HG03521 (cell line): ENCODE data around the gene LPP.

Source experiments
- ATAC-seq: cut with Tn5 transposase; IDR thresholded peaks from one replicate; pipeline ENCODE4 v1.9.1; 2021; ENCODE audit warnings: mild to moderate bottlenecking, moderate library complexity; ENCODE audit not compliant: unreplicated experiment

Gene LPP

DNA sequence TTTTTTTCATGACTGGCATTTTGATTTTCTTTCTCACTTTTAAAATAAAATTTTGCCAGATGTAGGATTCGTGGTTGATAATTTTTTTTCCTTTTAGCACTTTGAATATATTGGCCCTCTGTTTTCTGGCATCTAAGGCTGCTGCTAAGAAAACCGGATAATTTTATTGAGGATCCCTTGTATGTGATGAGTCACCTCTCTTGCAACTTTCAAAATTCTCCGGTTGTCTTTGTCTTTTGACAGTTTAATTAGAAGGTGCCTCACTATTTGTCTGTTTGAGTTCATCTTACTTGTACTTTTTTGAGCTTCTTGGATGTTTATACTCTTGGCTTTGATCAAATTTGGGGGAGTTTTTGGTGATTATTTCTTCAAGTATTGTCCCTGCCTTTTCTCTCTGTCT lies 349.7 kb downstream of the LPP start:
- ATAC-seq, result no peak

DNA sequence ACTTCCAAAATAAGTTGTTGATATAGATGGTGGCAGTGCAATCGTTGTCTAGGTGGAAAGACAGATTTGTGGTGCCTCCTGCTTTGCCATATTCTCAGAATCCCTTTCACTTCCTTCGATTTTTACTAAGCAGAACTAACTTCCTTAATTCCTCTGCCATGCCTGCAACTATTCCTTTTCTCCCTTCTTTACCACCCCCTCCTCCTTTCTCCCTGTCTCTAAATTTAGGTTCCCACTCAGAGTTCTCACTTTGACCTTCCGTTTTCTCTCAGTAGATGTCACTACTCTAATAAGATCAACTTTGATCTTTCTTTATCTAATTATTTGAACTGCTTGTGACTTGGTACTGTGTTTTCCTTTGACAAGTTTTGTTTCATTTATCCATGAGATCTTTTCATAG lies 351.2 kb downstream of the LPP start:
- ATAC-seq, result no peak

DNA sequence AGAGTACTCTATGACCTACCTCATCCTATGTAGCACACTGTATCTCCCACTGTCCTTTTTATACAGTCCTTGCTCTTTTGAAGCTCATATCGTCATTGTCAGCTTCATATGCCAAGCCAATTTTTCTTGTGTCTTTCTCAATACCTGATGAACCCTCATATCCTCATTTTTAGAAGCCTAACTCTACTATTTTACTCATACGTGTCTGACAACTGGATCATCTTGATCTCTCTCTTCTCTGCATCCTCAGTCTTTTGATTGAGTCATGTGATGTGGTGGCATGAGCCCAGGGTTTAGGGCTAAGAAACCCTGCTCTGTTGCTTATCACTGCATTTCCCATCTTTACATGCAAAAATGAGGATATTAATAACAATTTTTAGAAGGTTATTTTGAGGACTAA lies 352.0 kb downstream of the LPP start:
- ATAC-seq, result no peak

- no peak for ATAC-seq
Measured at GRCh38 chr3:188506446-188506845, 352.5 kb downstream of the LPP start.

DNA sequence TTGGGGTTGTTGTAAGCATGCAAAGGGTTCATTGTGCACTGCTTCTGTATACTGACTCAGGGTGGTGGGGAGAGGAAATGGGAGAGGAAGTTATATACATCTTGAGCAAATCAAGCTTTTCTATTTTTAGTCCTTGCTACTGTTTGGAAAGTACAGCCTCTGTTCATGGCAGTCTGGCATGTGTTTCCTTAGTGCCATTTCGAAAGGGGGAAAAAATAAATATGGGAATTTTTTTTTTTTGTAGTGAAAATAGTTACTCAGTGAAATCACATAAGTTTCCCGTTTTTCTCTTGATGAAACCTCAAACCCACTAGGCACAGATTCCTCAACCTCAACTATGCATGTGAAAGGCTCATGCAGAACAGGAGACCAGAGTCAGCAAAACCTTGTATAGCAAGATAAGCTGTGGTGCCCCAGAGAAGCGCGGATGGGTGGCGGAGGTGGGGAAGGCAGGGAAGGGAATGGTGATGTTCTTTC lies 353.3 kb downstream of the LPP start:
- no peak for ATAC-seq

- ATAC-seq, result no peak
Measured at GRCh38 chr3:188508454-188508853, 354.5 kb downstream of the LPP start.

DNA sequence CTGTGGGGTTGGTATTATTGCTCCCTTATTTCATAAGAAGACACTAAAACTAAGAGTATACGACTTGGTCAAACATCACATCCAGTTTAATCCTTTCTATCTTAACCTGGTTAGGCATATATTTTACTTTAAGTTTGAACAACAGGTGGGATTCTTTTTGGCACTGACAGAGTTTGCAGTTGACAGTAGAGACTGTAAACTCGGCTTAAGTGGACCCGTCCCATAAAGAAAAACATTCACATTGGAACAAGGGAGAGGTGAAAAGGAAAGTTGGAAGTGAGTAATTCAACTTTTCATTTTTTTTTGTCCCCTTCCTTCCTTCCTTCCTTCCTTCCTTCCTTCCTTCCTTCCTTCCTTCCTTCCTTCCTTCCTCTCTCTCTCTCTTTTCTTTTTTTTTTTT lies 355.4 kb downstream of the LPP start:
- ATAC-seq, result no peak

GRCh38 chr3:188510366-188510765 lies 356.4 kb downstream of the LPP start:
- no peak for ATAC-seq

- ATAC-seq, result no peak
Measured at GRCh38 chr3:188513662-188514328, 359.8 kb downstream of the LPP start.

DNA sequence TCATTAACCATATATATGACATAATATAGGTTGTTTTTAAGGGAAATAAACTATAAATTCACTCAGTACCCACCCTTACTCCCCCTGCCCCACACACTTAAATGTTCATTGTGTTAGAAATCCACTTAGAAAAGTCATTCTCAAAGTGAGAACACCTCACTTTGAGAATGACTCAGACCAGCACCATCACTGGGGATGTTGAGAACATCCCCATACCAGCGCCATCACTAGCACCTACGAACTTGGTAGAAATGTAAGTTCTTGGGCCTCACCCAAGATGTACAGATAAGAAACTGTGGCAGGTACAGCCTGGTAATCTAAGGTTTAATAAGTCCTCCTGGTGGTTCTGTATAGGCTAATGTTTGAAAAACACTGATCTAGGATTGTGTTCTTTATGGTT lies 362.6 kb downstream of the LPP start:
- ATAC-seq, result no peak

- ATAC-seq, result no peak
Measured at GRCh38 chr3:188518416-188518815, 364.5 kb downstream of the LPP start.

DNA sequence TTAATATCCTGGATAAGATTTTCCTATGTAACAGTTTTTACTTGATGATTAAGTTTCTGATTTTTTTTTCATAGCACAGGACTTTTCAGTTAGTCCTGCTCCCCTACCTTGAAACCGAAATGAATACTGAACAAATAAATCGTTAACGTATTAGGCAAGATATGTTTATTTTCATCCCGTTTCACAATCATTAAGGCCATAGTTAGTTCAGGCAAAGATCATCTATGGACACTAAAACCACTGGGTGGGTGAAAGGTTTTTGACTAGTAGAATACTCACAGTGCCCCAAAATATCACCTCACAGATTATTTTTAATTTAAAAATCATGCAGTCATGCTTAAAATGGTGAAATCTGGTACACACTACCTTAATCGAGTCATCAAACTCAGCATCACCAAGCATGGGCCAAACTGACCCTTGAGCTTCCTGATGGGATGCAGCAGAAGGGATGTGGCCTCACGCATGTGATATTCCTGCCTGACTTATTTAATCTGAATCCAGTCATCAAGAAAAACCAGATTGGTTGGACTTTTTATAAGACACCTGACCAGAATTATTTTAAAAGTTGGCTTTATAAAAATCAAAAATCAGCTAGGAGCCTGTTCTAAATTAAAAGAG lies 365.0 kb downstream of the LPP start:
- no peak for ATAC-seq

DNA sequence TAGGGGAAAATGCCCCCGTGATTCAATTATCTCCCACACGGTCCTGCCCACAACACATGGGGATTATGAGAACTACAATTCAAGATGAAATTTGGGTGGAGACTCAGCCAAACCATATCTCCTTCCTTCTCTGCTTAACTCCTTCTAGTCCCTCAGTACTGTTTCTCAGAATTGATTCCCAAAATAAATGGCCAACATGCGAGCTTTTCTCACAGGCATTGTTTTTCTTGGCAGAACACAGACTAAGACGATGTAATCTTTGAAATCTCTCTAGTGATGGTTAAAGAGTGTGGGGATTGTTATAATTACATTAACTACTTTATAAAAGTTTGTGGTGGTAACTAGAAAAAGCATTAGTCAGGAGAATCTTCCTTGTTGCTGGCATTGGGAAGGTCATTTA lies 366.5 kb downstream of the LPP start:
- ATAC-seq, result no peak

- no peak for ATAC-seq
Measured at GRCh38 chr3:188522115-188522514, 368.2 kb downstream of the LPP start.

GRCh38 chr3:188523291-188523690 lies 369.3 kb downstream of the LPP start:
- ATAC-seq, result no peak

- no peak for ATAC-seq
Measured at GRCh38 chr3:188524052-188524451, 370.1 kb downstream of the LPP start.

DNA sequence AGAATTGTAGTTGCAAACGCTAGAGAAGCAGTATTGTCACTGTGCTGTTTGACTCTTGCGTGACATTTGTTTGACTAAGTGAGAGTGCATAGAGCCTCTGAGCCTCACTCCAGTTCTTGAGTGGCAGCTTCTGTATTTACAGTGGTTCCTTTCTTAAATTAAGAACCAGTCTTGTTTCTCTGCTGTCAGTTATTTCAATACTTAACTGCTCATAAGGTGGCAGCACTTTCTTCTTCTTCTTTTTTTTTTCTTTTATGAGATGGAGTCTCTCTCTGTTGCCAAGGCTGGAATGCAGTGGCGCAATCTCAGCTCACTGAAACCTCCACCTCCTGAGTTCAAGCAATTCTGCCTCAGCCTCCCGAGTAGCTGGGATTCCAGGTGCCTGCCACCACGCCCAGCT lies 372.1 kb downstream of the LPP start:
- ATAC-seq, result no peak

DNA sequence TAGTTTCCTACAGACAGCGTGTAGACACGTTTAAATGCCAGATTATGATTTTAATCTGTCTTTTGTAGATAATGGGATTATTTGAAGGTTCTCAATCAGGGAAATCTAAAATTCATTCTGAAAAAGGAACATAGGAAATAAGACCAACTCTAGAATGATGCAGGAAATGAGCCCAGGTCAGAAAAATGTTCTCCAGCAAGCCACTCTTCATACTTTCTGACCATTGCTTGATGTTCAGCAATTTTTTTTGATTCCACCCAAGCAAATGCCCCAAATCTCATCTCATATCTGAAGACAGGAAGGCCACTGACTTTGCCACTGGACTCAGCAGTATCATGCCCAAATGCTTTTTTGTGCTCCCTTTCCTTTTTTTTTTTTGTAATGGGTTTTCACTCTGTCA lies 373.4 kb downstream of the LPP start:
- ATAC-seq, result no peak

- no peak for ATAC-seq
Measured at GRCh38 chr3:188528396-188528795, 374.4 kb downstream of the LPP start.

GRCh38 chr3:188529228-188529627 lies 375.3 kb downstream of the LPP start:
- ATAC-seq, result no peak

- ATAC-seq, result no peak
Measured at GRCh38 chr3:188530226-188530625, 376.3 kb downstream of the LPP start.

- ATAC-seq, result no peak
Measured at GRCh38 chr3:188531210-188531609, 377.3 kb downstream of the LPP start.

DNA sequence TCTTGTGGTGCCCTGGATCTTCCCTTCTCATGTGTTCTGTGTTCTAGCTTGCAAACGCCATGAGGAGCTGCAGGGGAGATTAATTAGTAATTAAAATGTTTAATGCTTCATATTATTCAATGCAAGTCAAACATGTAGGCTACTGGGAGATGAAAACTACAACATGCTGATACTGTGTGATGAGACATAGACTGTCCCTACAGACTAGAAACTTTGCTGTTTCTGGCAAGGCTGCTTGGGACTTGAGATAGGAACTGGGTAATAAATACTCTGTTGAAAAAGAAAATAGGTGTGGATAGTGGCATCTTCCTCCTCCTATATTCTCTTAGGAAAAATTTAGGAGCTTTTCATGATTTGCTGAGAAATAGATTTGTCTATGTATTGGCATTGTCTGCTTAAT lies 379.2 kb downstream of the LPP start:
- no peak for ATAC-seq
